NB4 (cell line): Measurements from ENCODE around the gene FNDC7.

ENCODE experiments used
- CTCF ChIP-seq: IDR thresholded peaks from one replicate; pipeline ENCODE4 v1.5.1; 2012; ENCODE audit warnings: low read depth, low read length
- MAX ChIP-seq: IDR thresholded peaks from 2 replicates; pipeline ENCODE4 v1.6.1; 2011; ENCODE audit warnings: low read depth, low read length
- MYC ChIP-seq: IDR thresholded peaks from 2 replicates; pipeline ENCODE4 v1.6.1; 2011; ENCODE audit warnings: low read depth, low read length
- POLR2A ChIP-seq: IDR thresholded peaks from 2 replicates; pipeline ENCODE4 v1.6.1; 2011; ENCODE audit warnings: mild to moderate bottlenecking; ENCODE audit not compliant: insufficient read length; ENCODE audit errors: extremely low read depth

- TF ChIP-seq MYC, result no peak
- no peak for TF ChIP-seq POLR2A
- TF ChIP-seq CTCF, result no peak
- TF ChIP-seq MAX, result no peak
Observed at GRCh38 chr1:108718927-108719655, 6.4 kb downstream of the FNDC7 start.
